Ishikawa (cell line): ENCODE measurements around the gene FIBCD1.

Source experiments
- CEBPB ChIP-seq: IDR thresholded peaks from 2 replicates; pipeline ENCODE4 v1.6.1; 2012
- CREB1 ChIP-seq: IDR thresholded peaks from 2 replicates; pipeline ENCODE4 v1.6.1; 2012; ENCODE audit warnings: low read depth
- EGR1 ChIP-seq: IDR thresholded peaks from 2 replicates; pipeline ENCODE4 v1.6.1; 2012
- EP300 ChIP-seq: IDR thresholded peaks from 2 replicates; pipeline ENCODE4 v1.6.1; 2012; ENCODE audit warnings: borderline replicate concordance
- FOXM1 ChIP-seq: IDR thresholded peaks from 2 replicates; pipeline ENCODE4 v1.6.1; 2012; ENCODE audit warnings: low read depth, borderline replicate concordance
- MAX ChIP-seq: IDR thresholded peaks from 2 replicates; pipeline ENCODE4 v1.6.1; 2012
- NFIC ChIP-seq: IDR thresholded peaks from 2 replicates; pipeline ENCODE4 v1.6.1; 2012
- RAD21 ChIP-seq: IDR thresholded peaks from 2 replicates; pipeline ENCODE4 v1.6.1; 2012; ENCODE audit warnings: low read depth
- REST ChIP-seq: IDR thresholded peaks from 2 replicates; pipeline ENCODE4 v1.6.1; 2012; ENCODE audit warnings: low read depth, mild to moderate bottlenecking
- TAF1 ChIP-seq: IDR thresholded peaks from 2 replicates; pipeline ENCODE4 v1.6.1; 2012; ENCODE audit warnings: low read depth, mild to moderate bottlenecking
- TCF12 ChIP-seq: IDR thresholded peaks from 2 replicates; pipeline ENCODE4 v1.6.1; 2012; ENCODE audit warnings: low read depth
- TEAD4 ChIP-seq: IDR thresholded peaks from 2 replicates; pipeline ENCODE4 v1.6.1; 2012
- USF1 ChIP-seq: IDR thresholded peaks from 2 replicates; pipeline ENCODE4 v1.6.1; 2012
- YY1 ChIP-seq: IDR thresholded peaks from 2 replicates; pipeline ENCODE4 v1.6.1; 2012; ENCODE audit warnings: low read depth
- ZBTB7A ChIP-seq: IDR thresholded peaks from 2 replicates; pipeline ENCODE4 v1.6.1; 2012; ENCODE audit warnings: low read depth

Gene FIBCD1

GRCh38 chr9:130970855-130971254, 31.8 kb upstream of the FIBCD1 start:
- TF ChIP-seq CREB1 (no peak), YY1 (no peak)

- TF ChIP-seq FOXM1 (no peak), TEAD4 (no peak), EP300 (no peak), YY1 (no peak), TCF12 (no peak), CREB1 (no peak), TAF1 (no peak), EGR1 (no peak), NFIC (no peak), REST (no peak), CEBPB (no peak), RAD21 (no peak), MAX (no peak), ZBTB7A (no peak), USF1 (no peak)
These were observed 31.0 kb upstream of the FIBCD1 start for GRCh38 chr9:130970052-130970451.

- TF ChIP-seq EP300 (no peak), MAX (no peak), NFIC (no peak), CREB1 (no peak), FOXM1 (no peak), CEBPB (no peak), YY1 (no peak), TCF12 (no peak), RAD21 (no peak), TAF1 (no peak), REST (no peak), USF1 (no peak), TEAD4 (no peak), EGR1 (no peak), ZBTB7A (no peak)
These were observed 26.6 kb upstream of the FIBCD1 start for GRCh38 chr9:130965680-130966079.

GRCh38 chr9:130963916-130964315, 24.9 kb upstream of the FIBCD1 start:
- no peak for TF ChIP-seq USF1

GRCh38 chr9:130963337-130963908, 24.4 kb upstream of the FIBCD1 start:
- no peak for TF ChIP-seq MAX
- TF ChIP-seq NFIC: no peak
- TF ChIP-seq TCF12: no peak
- TF ChIP-seq FOXM1: no peak
- no peak for TF ChIP-seq RAD21

- no peak for TF ChIP-seq RAD21
- TF ChIP-seq TEAD4: peak; percentile 76
- TF ChIP-seq NFIC: peak; percentile 92
- peak; percentile 56 for TF ChIP-seq USF1
These were observed 23.6 kb upstream of the FIBCD1 start for GRCh38 chr9:130962418-130963316.
